Left ventricle myocardium inferior (tissue), 1 donor: ENCODE measurements around the gene SLC38A10. TPM values are rescaled to one million over a fixed set of nuclear protein-coding genes. Genes with fewer than 3 reads are reported as not detected.

ENCODE experiments used
- DNase-seq: peaks from one replicate; pipeline ENCODE4 v3.0.0-alpha.2; 2020
- H3K27ac ChIP-seq: fragments of 200-600 bp; replicated peaks from 2 replicates; pipeline ENCODE4 v1.8.0; 2021
- H3K27me3 ChIP-seq: fragments of 200-600 bp; 2 replicates; pipeline ENCODE4 v1.8.0; 2021; ENCODE audit warnings: low read depth
- H3K36me3 ChIP-seq: fragments of 200-600 bp; 2 replicates; pipeline ENCODE4 v1.8.0; 2021
- H3K4me1 ChIP-seq: fragments of 200-600 bp; 2 replicates; pipeline ENCODE4 v1.8.0; 2021
- H3K4me3 ChIP-seq: fragments of 200-600 bp; 2 replicates; pipeline ENCODE4 v1.8.0; 2021; ENCODE audit warnings: mild to moderate bottlenecking, moderate library complexity
- H3K9me3 ChIP-seq: fragments of 200-600 bp; replicated peaks from 2 replicates; pipeline ENCODE4 v1.8.0; 2021
- intact Hi-C: fragments of 100-400 bp; cut with micrococcal nuclease; formaldehyde crosslinking; loops from one replicate; pipeline ENCODE4 v1.11.0; 2022
- total RNA-seq: library from RNA; stranded (reverse); fragmentation: NEBNext Ultra II Directional; extraction: Animal tissue kit (Norgen Biotek cat#: 25700); gene quantifications from one replicate; pipeline ENCODE4 v1.2.1, GENCODE V29; 2021
- TF ChIP-seq, protein P1 (sequence below): fragments of 200-600 bp; IDR thresholded peaks from 2 replicates; pipeline ENCODE4 v1.8.0; 2021; ENCODE audit warnings: antibody characterized with exemption, mild to moderate bottlenecking, borderline replicate concordance
- donor health status: DM: no; HTN: yes; CAD: no; lungs with severe emphysema.

Gene SLC38A10
- total RNA-seq, 1 donor from 2014 or later = 50.1 TPM

DNA sequence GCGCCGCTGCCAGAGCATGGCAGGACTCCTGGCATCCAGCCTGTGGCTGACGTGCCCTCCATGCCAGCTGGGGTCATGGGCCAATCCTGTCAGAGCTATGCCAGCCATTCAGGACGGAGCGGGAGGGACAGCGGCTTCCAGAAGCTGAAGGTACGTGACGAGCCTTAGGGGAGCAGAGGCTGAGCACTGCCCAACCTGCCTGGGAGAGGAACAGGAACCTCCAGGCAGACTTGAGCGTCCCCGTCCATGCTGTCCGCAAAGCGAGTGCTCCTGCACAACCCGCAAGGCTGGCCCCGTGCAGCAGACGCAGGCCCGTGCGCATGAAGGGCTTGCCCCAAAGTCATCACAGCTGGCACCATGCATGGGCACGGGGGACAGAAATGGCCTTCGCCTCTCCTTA, 34.5 kb downstream of the SLC38A10 start:
- intact Hi-C loops = no loop called here
- H3K4me3 ChIP-seq = no peak overlapping the region
- no peak overlapping the region for H3K27ac ChIP-seq
- H3K4me1 ChIP-seq = peaks cover 3% of the 10 kb centered on the region
- H3K27me3 ChIP-seq = no peaks in the 10 kb centered on the region
- TF ChIP-seq, protein P1, sequence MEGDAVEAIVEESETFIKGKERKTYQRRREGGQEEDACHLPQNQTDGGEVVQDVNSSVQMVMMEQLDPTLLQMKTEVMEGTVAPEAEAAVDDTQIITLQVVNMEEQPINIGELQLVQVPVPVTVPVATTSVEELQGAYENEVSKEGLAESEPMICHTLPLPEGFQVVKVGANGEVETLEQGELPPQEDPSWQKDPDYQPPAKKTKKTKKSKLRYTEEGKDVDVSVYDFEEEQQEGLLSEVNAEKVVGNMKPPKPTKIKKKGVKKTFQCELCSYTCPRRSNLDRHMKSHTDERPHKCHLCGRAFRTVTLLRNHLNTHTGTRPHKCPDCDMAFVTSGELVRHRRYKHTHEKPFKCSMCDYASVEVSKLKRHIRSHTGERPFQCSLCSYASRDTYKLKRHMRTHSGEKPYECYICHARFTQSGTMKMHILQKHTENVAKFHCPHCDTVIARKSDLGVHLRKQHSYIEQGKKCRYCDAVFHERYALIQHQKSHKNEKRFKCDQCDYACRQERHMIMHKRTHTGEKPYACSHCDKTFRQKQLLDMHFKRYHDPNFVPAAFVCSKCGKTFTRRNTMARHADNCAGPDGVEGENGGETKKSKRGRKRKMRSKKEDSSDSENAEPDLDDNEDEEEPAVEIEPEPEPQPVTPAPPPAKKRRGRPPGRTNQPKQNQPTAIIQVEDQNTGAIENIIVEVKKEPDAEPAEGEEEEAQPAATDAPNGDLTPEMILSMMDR = no peak
- DNase-seq = no peak
- no peaks in the 10 kb centered on the region for H3K9me3 ChIP-seq
- H3K36me3 ChIP-seq = peaks cover 77% of the 10 kb centered on the region

DNA sequence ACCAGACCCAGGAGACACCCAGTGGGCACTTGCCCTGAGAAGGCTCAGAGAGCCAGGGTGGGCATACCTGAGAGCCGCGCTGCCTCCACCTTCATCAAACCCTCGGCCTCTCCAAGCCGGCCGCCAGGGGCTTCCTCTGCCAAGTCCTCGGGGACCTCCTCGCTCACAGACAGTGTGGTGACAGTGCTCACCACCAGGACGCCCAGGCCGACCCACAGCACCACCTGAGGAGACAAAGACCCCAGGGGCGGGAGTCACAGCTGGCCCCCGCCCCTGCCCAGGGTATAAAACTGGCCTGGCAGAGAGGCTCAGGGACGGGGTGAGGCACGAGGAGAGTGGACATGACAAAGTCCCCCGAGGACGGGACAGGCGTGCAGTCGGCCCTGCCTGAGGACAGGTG, 34.9 kb downstream of the SLC38A10 start:
- H3K4me3 ChIP-seq = no peak overlapping the region
- no peak overlapping the region for H3K27ac ChIP-seq
- no peaks in the 10 kb centered on the region for H3K9me3 ChIP-seq
- DNase-seq = no peak
- H3K27me3 ChIP-seq = no peaks in the 10 kb centered on the region
- TF ChIP-seq, protein P1 = no peak
- H3K4me1 ChIP-seq = peaks cover 7% of the 10 kb centered on the region
- intact Hi-C loops = no loop called here
- H3K36me3 ChIP-seq = peaks cover 72% of the 10 kb centered on the region

DNA sequence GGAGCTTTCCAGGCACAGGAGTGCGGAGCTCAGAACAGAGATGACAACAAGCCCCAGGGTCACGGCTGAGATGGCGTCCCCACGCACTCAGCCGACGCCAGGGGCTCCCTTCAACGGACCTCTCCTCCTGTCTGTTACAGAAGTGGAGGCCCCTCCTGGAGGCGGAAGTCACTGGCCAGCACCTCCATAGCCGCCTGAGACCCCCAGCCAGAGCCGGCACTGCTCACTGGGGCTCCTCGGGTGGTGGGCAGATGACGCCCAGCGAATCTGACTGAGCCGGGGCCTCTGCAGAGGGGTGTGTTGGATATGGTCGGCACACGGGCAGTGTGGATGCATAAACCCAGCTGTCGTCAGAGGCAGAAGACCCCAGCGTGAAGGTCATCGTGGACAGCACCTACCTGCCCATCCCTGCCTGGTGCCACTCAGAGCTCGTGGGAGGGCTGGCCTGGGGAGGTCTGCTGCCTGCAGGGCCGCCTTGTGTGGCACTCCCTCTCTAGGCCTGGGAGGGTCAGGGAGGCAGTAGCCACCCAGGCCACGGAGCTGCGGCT, 36.0 kb downstream of the SLC38A10 start:
- Histone ChIP-seq H3K27ac (no peak overlapping the region), H3K9me3 (no peaks in the 10 kb centered on the region), H3K4me3 (no peak overlapping the region), H3K4me1 (peaks cover 17% of the 10 kb centered on the region), H3K36me3 (peaks cover 62% of the 10 kb centered on the region), H3K27me3 (no peaks in the 10 kb centered on the region)
- intact Hi-C loops = loop anchor here (10.0 kb wide), 1 partner anchor 216 kb away; no protein-coding TSS in a partner anchor
- no peak for DNase-seq
- TF ChIP-seq, protein P1 = no peak

DNA sequence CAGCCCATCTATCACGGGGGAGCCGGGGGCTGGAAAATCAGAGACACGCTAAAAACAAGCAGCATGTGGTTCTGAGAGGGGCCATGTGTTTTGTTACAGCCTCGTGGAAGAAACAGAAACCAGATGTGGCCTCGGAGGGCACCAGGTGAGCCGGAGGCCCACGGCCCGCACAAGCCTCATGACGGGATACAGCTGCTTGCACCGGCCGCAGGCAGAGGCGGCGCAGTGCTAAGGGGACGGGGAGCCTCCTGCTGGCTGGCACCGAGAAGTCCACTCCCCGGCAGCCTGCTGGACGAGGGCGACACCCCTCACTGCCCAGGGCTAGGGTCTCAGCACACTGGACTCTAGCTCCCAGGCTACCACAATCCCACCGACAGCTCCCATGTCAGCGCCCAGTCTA, 36.8 kb downstream of the SLC38A10 start:
- intact Hi-C loops = loop anchor here (10.0 kb wide), 1 partner anchor 217 kb away; no protein-coding TSS in a partner anchor
- no peak for DNase-seq
- Histone ChIP-seq H3K27me3 (no peaks in the 10 kb centered on the region), H3K9me3 (no peaks in the 10 kb centered on the region), H3K36me3 (peaks cover 54% of the 10 kb centered on the region), H3K4me3 (no peak overlapping the region), H3K4me1 (peaks cover 17% of the 10 kb centered on the region), H3K27ac (no peak overlapping the region)
- TF ChIP-seq, protein P1 = no peak

DNA sequence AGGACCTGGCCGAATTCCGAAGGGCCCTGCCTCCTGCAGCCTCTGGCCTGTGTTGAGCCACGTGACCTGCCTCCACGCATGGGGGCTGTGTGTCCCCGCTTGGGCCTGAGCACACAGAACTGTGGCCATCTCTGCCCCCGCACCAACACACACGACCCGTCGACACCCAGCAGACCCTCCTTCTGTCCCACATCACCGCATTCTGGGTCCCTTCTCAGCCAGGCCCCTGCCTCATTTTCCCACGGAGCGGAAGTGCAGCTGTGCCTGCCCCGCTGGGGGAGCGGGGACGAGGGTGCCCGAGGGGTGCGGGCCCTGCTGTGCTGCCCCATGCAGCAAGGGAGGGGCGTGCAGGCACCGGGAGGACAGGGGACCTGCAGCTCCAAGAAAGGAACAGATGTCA, 37.6 kb downstream of the SLC38A10 start:
- peaks cover 47% of the 10 kb centered on the region for H3K36me3 ChIP-seq
- H3K9me3 ChIP-seq = no peaks in the 10 kb centered on the region
- H3K27ac ChIP-seq = no peak overlapping the region
- H3K4me3 ChIP-seq = no peak overlapping the region
- H3K27me3 ChIP-seq = no peaks in the 10 kb centered on the region
- H3K4me1 ChIP-seq = peaks cover 24% of the 10 kb centered on the region
- TF ChIP-seq, protein P1 = no peak
- intact Hi-C loops = loop anchor here (10.0 kb wide), 1 partner anchor 217 kb away; no protein-coding TSS in a partner anchor
- no peak for DNase-seq
